Endothelial cell of umbilical vein (primary cell): ENCODE data around the gene JTB. TPM values are rescaled to one million over a fixed set of nuclear protein-coding genes. Genes with fewer than 3 reads are reported as not detected.

Source experiments
- BruUV-seq: library from RNA; stranded (reverse); fragments of 400-500 nt; replicated peaks from 2 replicates; lab custom pipeline; 2021; lab: Mats Ljungman, UMichigan
- CTCF ChIA-PET: fragments of 300-600, 350-600 bp; sonication (Branson Sonifier 250); formaldehyde crosslinking; loops from one replicate; lab custom pipeline; 2021; ENCODE audit warnings: antibody characterized with exemption, inconsistent platforms; lab: Charles Lee
- POLR2A ChIA-PET: fragments of 300-600, 350-600 bp; sonication (Branson Sonifier 250); formaldehyde crosslinking; loops from one replicate; lab custom pipeline; 2021; ENCODE audit warnings: antibody characterized with exemption, inconsistent platforms; lab: Charles Lee
- DNase-seq: peaks from one replicate; pipeline ENCODE4 v3.0.0-alpha.2; 2011; ENCODE audit warnings: low read depth, low spot score
- FAIRE-seq: peaks from 2 replicates; lab custom pipeline; 2011; peaks lifted over from hg19 to GRCh38; lab: Jason Lieb, UNC
- H2AFZ ChIP-seq: 2 replicates; pipeline ENCODE4 v1.6.0; 2012; ENCODE audit warnings: low read depth, low read length, control low read depth, inconsistent platforms
- H3K27ac ChIP-seq: 2 replicates; pipeline ENCODE4 v1.5.1; 2011; ENCODE audit warnings: low read depth, mild to moderate bottlenecking, control low read depth, low read length, moderate library complexity; ENCODE audit not compliant: insufficient read depth
- H3K27me3 ChIP-seq, 2 experiments: 2 replicates each; pipeline versions ENCODE4 v1.6.0 to v1.6.1; 2011; ENCODE audit warnings: low read length in 2 of 2, mixed read lengths in 1 of 2; ENCODE audit not compliant: control insufficient read depth in 2 of 2, insufficient read depth in 2 of 2
- H3K36me3 ChIP-seq, 2 experiments: 2 replicates in 1 of 2; 3 replicates in 1 of 2; pipeline ENCODE4 v1.5.1; 2011; ENCODE audit warnings: low read length in 2 of 2, mild to moderate bottlenecking in 1 of 2, moderate library complexity in 1 of 2; ENCODE audit not compliant: control insufficient read depth in 2 of 2, insufficient read depth in 2 of 2; ENCODE audit errors: extremely low read depth in 1 of 2
- H3K4me1 ChIP-seq: 3 replicates; pipeline ENCODE4 v1.5.1; 2011; ENCODE audit warnings: mild to moderate bottlenecking, low read length; ENCODE audit not compliant: control insufficient read depth, insufficient read depth; ENCODE audit errors: extremely low read depth
- H3K4me2 ChIP-seq: 2 replicates; pipeline ENCODE4 v1.6.1; 2011; ENCODE audit warnings: low read length, control low read depth, mixed read lengths; ENCODE audit not compliant: insufficient read depth
- H3K4me3 ChIP-seq, 3 experiments: fragments of 200-600 bp in 1 of 3; sonication (generic), shearing (Covaris generic) in 1 of 3; replicated peaks in 1 of 3; 2 replicates each; pipeline ENCODE4 v1.5.1; 2011 to 2016; ENCODE audit warnings: control low read depth in 3 of 3, low read length in 3 of 3, mild to moderate bottlenecking in 2 of 3, inconsistent platforms in 1 of 3, low read depth in 1 of 3, moderate library complexity in 1 of 3; ENCODE audit not compliant: insufficient read depth in 1 of 3
- H3K79me2 ChIP-seq: 2 replicates; pipeline ENCODE4 v1.6.0; 2012; ENCODE audit warnings: low read length, inconsistent platforms; ENCODE audit not compliant: control insufficient read depth, insufficient read depth
- H3K9ac ChIP-seq: replicated peaks from 2 replicates; pipeline ENCODE3; 2011; ENCODE audit warnings: low read length, control low read depth; ENCODE audit not compliant: insufficient read depth; ENCODE audit errors: extremely low read depth
- H3K9me1 ChIP-seq: replicated peaks from 3 replicates; pipeline ENCODE4 v1.6.0; 2011; ENCODE audit warnings: mild to moderate bottlenecking, low read length; ENCODE audit not compliant: control insufficient read depth, insufficient read depth; ENCODE audit errors: extremely low read depth
- H3K9me3 ChIP-seq: replicated peaks from 2 replicates; pipeline ENCODE4 v1.5.1; 2012; ENCODE audit warnings: low read length, inconsistent platforms; ENCODE audit not compliant: control insufficient read depth, insufficient read depth
- H4K20me1 ChIP-seq: replicated peaks from 2 replicates; pipeline ENCODE3; 2011; ENCODE audit warnings: mild to moderate bottlenecking, low read length; ENCODE audit not compliant: control insufficient read depth, insufficient read depth; ENCODE audit errors: extremely low read depth
- CTCF ChIP-seq, 2 donors: IDR thresholded peaks; 1 replicate in 1 of 2; 2 replicates in 1 of 2; pipeline ENCODE4 v1.5.1; 2011; ENCODE audit warnings: low read length in 2 of 2, mild to moderate bottlenecking in 2 of 2, moderate library complexity in 2 of 2, control low read depth in 1 of 2, inconsistent platforms in 1 of 2, low read depth in 1 of 2; ENCODE audit not compliant: insufficient read depth in 1 of 2; ENCODE audit errors: extremely low read depth in 1 of 2
- EZH2 ChIP-seq: IDR thresholded peaks from 2 replicates; pipeline ENCODE4 v1.6.1; 2012; ENCODE audit warnings: borderline replicate concordance, low read depth, mild to moderate bottlenecking, moderate library complexity, low read length, inconsistent platforms; ENCODE audit not compliant: severe bottlenecking
- FOS ChIP-seq: IDR thresholded peaks from 2 replicates; pipeline ENCODE4 v1.6.1; 2011; ENCODE audit warnings: mild to moderate bottlenecking, low read length, moderate library complexity, borderline replicate concordance; ENCODE audit not compliant: insufficient read depth
- GATA2 ChIP-seq: IDR thresholded peaks from 2 replicates; pipeline ENCODE4 v1.7.0; 2011; ENCODE audit warnings: low read depth, mild to moderate bottlenecking, moderate library complexity, mixed read lengths, low read length; ENCODE audit not compliant: insufficient read length, insufficient read depth
- JUN ChIP-seq: IDR thresholded peaks from 2 replicates; pipeline ENCODE4 v1.6.1; 2011; ENCODE audit warnings: borderline replicate concordance, low read depth; ENCODE audit not compliant: insufficient read length, insufficient read depth
- MYC ChIP-seq: IDR thresholded peaks from one replicate; pipeline ENCODE4 v1.6.1; 2011; ENCODE audit warnings: mild to moderate bottlenecking, low read depth, low read length
- POLR2A ChIP-seq: IDR thresholded peaks from 2 replicates; pipeline ENCODE4 v1.6.1; 2012; ENCODE audit warnings: low read depth, mild to moderate bottlenecking, control low read depth, low read length
- POLR2AphosphoS5 ChIP-seq: IDR thresholded peaks from 2 replicates; pipeline ENCODE4 v1.6.1; 2012; ENCODE audit warnings: low read depth, mild to moderate bottlenecking, control low read depth, low read length, moderate library complexity; ENCODE audit not compliant: insufficient read depth
- dilution Hi-C: fragments of 300-500 bp; cut with MboI; formaldehyde crosslinking; loops from one replicate; pipeline ENCODE4 v1.15.0; 2019; ENCODE audit warnings: low sequenced_read_pairs; ENCODE audit not compliant: extremely low pct_ligation_motif_present
- intact Hi-C: fragments of 100-400 bp; cut with micrococcal nuclease; formaldehyde crosslinking; loops from one replicate; pipeline ENCODE4 v1.10.0; 2022
- polyA plus RNA-seq, 4 experiments: library from polyadenylated mRNA; depleted of rRNA in 3 of 4; stranded (reverse) in 3 of 4; unstranded in 1 of 4; fragments of >200 nt; gene quantifications; 2 replicates each; pipeline versions ENCODE4 v1.2.1 to v1.2.3, GENCODE V29; 2011 to 2012; ENCODE audit warnings: missing spikeins in 1 of 4
- total RNA-seq: library from RNA; stranded (reverse); gene quantifications from 2 replicates; pipeline ENCODE4 v1.2.3, GENCODE V29; 2021
- TF ChIP-seq, protein P1 (sequence below): IDR thresholded peaks from 2 replicates; pipeline ENCODE4 v1.6.1; 2011; ENCODE audit not compliant: insufficient read depth, insufficient read length

Gene JTB
- total and polyA plus RNA-seq, 2 donors (not counting 3 experiments of a cell fraction or from before 2014, with no cell fraction given), result 90.2 to 149 TPM

- Histone ChIP-seq H3K9me3 (no peaks in the 10 kb centered on the region), H4K20me1 (no peaks in the 10 kb centered on the region), H3K36me3 (peaks cover 8 to 23% of the 10 kb centered on the region in 2 experiments), H3K79me2 (peaks cover 17% of the 10 kb centered on the region), H3K4me3 (peak overlapping the region in 2 of 3 experiments; percentile 70 to 91), H3K27ac (no peak overlapping the region), H3K4me1 (peaks cover 10% of the 10 kb centered on the region), H2AFZ (peak overlapping the region; percentile 83), H3K27me3 (no peaks in the 10 kb centered on the region), H3K9me1 (no peaks in the 10 kb centered on the region), H3K9ac (no peak overlapping the region), H3K4me2 (peak overlapping the region; percentile 53)
- dilution Hi-C loops (no loop called here), intact Hi-C loops (no loop called here)
- POLR2A ChIA-PET, result interaction anchor here (1.5 kb wide), 1 partner anchor 11 kb away, joined by 12 read pairs; the partner anchor contains the start of gene CREB3L4
- FAIRE-seq, result no peak
- CTCF ChIA-PET, result interaction anchor here (0.8 to 3.9 kb wide), 9 partner anchors 8 to 180 kb away, joined by 3 to 21 read pairs (median 8); partner anchors contain the start of genes CREB3L4, DENND4B, RAB13 and RPS27
- TF ChIP-seq GATA2 (no peak), POLR2AphosphoS5 (no peak), POLR2A (no peak), CTCF (IDR thresholded peaks at IDR 0.05; ENCODE audit: extremely low read depth in 1 of 2, insufficient read depth in 1 of 2, low read depth in 1 of 2, low read length in 2 of 2) (no peak), FOS (no peak), JUN (no peak), MYC (no peak), EZH2 (no peak)
- TF ChIP-seq, protein P1, sequence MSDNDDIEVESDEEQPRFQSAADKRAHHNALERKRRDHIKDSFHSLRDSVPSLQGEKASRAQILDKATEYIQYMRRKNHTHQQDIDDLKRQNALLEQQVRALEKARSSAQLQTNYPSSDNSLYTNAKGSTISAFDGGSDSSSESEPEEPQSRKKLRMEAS, result no peak
- no TSS peak for BruUV-seq
- no peak for DNase-seq
Observed at GRCh38 chr1:153978274-153978909, 918 bp upstream of the JTB start.
